ENCODE data around the gene HOXA5. TPM values are rescaled to one million over a fixed set of nuclear protein-coding genes. Genes with fewer than 3 reads are reported as not detected.

HOXA5 gene
- total RNA-seq, 1 experiment from 2014 or later = not detected

GRCh38 chr7:27179503-27180430 is 36.3 kb upstream of the HOXA5 start:
- H3K9me3 Mint-ChIP-seq = peaks cover 2 to 14% of the 10 kb centered on the region in 2 experiments; a peak in 1 of 5 replicates
- H3T11ph ChIP-seq (ENCODE audit: low read length) = no peak overlapping the region
- H3K56ac ChIP-seq (ENCODE audit: insufficient read length, low read depth, low read length) = no peak overlapping the region
- no peaks in the 10 kb centered on the region for H3K79me1 ChIP-seq (ENCODE audit: insufficient read depth, low read depth, low read length, poor library complexity, severe bottlenecking)
- H3K18ac ChIP-seq (ENCODE audit: insufficient read length, low read depth, low read length) = no peak overlapping the region
- no CpG with 5 or more reads among the region's 56 CpGs for WGBS (ENCODE audit: extremely low coverage, insufficient read length, low lambda C conversion rate)
- H3K4me2 ChIP-seq (ENCODE audit: insufficient read depth, insufficient read length, low read length) = peak overlapping the region; percentile 12
- no peaks in the 10 kb centered on the region; a peak in 3 of 7 replicates for H3K36me3 Mint-ChIP-seq (ENCODE audit: insufficient read depth in 1 of 3, low read depth in 3 of 3)
- H4K91ac ChIP-seq (ENCODE audit: insufficient read length, low read depth, low read length) = no peak overlapping the region
- H3K79me2 ChIP-seq (ENCODE audit: insufficient read depth, low read length) = no peaks in the 10 kb centered on the region
- H3K4ac ChIP-seq (ENCODE audit: low read depth, low read length) = no peak overlapping the region
- H3K14ac ChIP-seq (ENCODE audit: insufficient read depth, low read length) = no peak overlapping the region
- peaks cover 100% of the 10 kb centered on the region for H3K27me3 Mint-ChIP-seq (ENCODE audit: low read depth)
- H3K27ac ChIP-seq (ENCODE audit: insufficient read length, low read depth, low read length) = no peak overlapping the region
- H3K9ac ChIP-seq (ENCODE audit: extremely low read depth, insufficient read length, low read length) = no peak overlapping the region
- H2BK20ac ChIP-seq (ENCODE audit: low read depth, low read length, poor library complexity, severe bottlenecking) = no peak overlapping the region
- H3K23me2 ChIP-seq (ENCODE audit: insufficient read length, low read depth, low read length, poor library complexity, severe bottlenecking) = no peaks in the 10 kb centered on the region
- H2BK5ac ChIP-seq (ENCODE audit: insufficient read length, low read length) = no peak overlapping the region
- H2AFZ ChIP-seq (ENCODE audit: low read length) = no peak overlapping the region
- peaks cover 4 to 18% of the 10 kb centered on the region in 2 experiments for H3K4me1 Mint-ChIP-seq
- H2BK15ac ChIP-seq (ENCODE audit: low read depth, low read length) = no peak overlapping the region
- H3K9me3 ChIP-seq (ENCODE audit: control insufficient read depth, low read depth, low read length) = no peaks in the 10 kb centered on the region
- no peak overlapping the region for H2BK120ac ChIP-seq (ENCODE audit: low read depth, low read length, poor library complexity, severe bottlenecking)
- no peak overlapping the region for H4K5ac ChIP-seq (ENCODE audit: insufficient read length, low read depth, low read length)
- DNase-seq = peak; percentile 83
- peaks cover 97% of the 10 kb centered on the region for H3K27me3 ChIP-seq (ENCODE audit: insufficient read depth, low read length)
- no peak overlapping the region; a peak in 1 of 5 replicates for H3K4me3 Mint-ChIP-seq
- H4K8ac ChIP-seq (replicated peaks; ENCODE audit: insufficient read length, low read depth, low read length) = no peak overlapping the region
- no peak overlapping the region for H3K23ac ChIP-seq (ENCODE audit: insufficient read length, low read depth, low read length)
- H2AK5ac ChIP-seq (ENCODE audit: insufficient read length, low read length) = no peak overlapping the region
- no peak overlapping the region for H3K27ac Mint-ChIP-seq
- TF ChIP-seq CTCF (conservative IDR thresholded peaks at IDR 0.05) = peak; percentile 96
- no peaks in the 10 kb centered on the region for H4K20me1 ChIP-seq (ENCODE audit: control insufficient read depth, insufficient read depth, insufficient read length)
- H3K4me1 ChIP-seq (ENCODE audit: insufficient read depth, low read length) = no peaks in the 10 kb centered on the region
- H2BK12ac ChIP-seq (ENCODE audit: insufficient read length, low read depth, low read length) = no peak overlapping the region

Measured in H9 (cell line).